ENCODE measurements around the gene USP17L12.
"Not testable (repeated sequence)": the region's sequence is repeated elsewhere in the genome, so short reads cannot be mapped to it uniquely, and the experiment has no call there.

- TF ChIP-seq, protein P1, sequence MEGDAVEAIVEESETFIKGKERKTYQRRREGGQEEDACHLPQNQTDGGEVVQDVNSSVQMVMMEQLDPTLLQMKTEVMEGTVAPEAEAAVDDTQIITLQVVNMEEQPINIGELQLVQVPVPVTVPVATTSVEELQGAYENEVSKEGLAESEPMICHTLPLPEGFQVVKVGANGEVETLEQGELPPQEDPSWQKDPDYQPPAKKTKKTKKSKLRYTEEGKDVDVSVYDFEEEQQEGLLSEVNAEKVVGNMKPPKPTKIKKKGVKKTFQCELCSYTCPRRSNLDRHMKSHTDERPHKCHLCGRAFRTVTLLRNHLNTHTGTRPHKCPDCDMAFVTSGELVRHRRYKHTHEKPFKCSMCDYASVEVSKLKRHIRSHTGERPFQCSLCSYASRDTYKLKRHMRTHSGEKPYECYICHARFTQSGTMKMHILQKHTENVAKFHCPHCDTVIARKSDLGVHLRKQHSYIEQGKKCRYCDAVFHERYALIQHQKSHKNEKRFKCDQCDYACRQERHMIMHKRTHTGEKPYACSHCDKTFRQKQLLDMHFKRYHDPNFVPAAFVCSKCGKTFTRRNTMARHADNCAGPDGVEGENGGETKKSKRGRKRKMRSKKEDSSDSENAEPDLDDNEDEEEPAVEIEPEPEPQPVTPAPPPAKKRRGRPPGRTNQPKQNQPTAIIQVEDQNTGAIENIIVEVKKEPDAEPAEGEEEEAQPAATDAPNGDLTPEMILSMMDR (IDR thresholded peaks at IDR 0.05; ENCODE audit: low read depth, low read length, missing input control) = not testable (repeated sequence)
- TF ChIP-seq TAF1 (conservative IDR thresholded peaks at IDR 0.05); REST (IDR thresholded peaks at IDR 0.05); EGR1 (IDR thresholded peaks at IDR 0.05; ENCODE audit: low read depth in 2 of 2); YY1 (IDR thresholded peaks at IDR 0.05); GABPA (IDR thresholded peaks at IDR 0.05 in 1 of 2, conservative IDR thresholded peaks at IDR 0.05 in 1 of 2); FOXA2 (IDR thresholded peaks at IDR 0.05); SP1 (IDR thresholded peaks at IDR 0.05): not testable (repeated sequence)
- TF ChIP-seq, protein P2, sequence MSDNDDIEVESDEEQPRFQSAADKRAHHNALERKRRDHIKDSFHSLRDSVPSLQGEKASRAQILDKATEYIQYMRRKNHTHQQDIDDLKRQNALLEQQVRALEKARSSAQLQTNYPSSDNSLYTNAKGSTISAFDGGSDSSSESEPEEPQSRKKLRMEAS (IDR thresholded peaks at IDR 0.05) = not testable (repeated sequence)
- TF ChIP-seq, protein P3, sequence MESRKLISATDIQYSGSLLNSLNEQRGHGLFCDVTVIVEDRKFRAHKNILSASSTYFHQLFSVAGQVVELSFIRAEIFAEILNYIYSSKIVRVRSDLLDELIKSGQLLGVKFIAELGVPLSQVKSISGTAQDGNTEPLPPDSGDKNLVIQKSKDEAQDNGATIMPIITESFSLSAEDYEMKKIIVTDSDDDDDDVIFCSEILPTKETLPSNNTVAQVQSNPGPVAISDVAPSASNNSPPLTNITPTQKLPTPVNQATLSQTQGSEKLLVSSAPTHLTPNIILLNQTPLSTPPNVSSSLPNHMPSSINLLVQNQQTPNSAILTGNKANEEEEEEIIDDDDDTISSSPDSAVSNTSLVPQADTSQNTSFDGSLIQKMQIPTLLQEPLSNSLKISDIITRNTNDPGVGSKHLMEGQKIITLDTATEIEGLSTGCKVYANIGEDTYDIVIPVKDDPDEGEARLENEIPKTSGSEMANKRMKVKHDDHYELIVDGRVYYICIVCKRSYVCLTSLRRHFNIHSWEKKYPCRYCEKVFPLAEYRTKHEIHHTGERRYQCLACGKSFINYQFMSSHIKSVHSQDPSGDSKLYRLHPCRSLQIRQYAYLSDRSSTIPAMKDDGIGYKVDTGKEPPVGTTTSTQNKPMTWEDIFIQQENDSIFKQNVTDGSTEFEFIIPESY (IDR thresholded peaks at IDR 0.05) = not testable (repeated sequence)
These were observed 47.4 kb downstream of the USP17L12 start, which contains the start of gene USP17L22 for GRCh38 chr4:9267319-9267718.
